Chondrocyte (in vitro differentiated cells): Measurements from ENCODE around the gene APP. TPM values are rescaled to one million over a fixed set of nuclear protein-coding genes. Genes with fewer than 3 reads are reported as not detected.
"Not testable (repeated sequence)": the region's sequence is repeated elsewhere in the genome, so short reads cannot be mapped to it uniquely, and the experiment has no call there.

ENCODE experiments used
- DNase-seq: peaks from one replicate; pipeline ENCODE4 v3.0.0; 2021; ENCODE audit warnings: mixed read lengths, low spot score
- H3K27ac Mint-ChIP-seq: one replicate; pipeline ENCODE4 v1.8.0; 2021; ENCODE audit warnings: mild to moderate bottlenecking, moderate library complexity, mixed read lengths; ENCODE audit not compliant: unreplicated experiment
- H3K27me3 Mint-ChIP-seq: 2 replicates; pipeline ENCODE4 v1.8.0; 2021; ENCODE audit warnings: low read depth, mixed read lengths
- H3K36me3 Mint-ChIP-seq: 2 replicates; pipeline ENCODE4 v1.8.0; 2021; ENCODE audit warnings: low read depth, mixed read lengths
- H3K4me1 Mint-ChIP-seq: 2 replicates; pipeline ENCODE4 v1.8.0; 2021; ENCODE audit warnings: low read depth, mild to moderate bottlenecking, mixed read lengths
- H3K4me3 Mint-ChIP-seq: one replicate; pipeline ENCODE4 v1.8.0; 2021; ENCODE audit warnings: mild to moderate bottlenecking, moderate library complexity, mixed read lengths; ENCODE audit not compliant: unreplicated experiment
- H3K9me3 Mint-ChIP-seq: 2 replicates; pipeline ENCODE4 v1.8.0; 2021; ENCODE audit warnings: low read depth, mixed read lengths
- CTCF ChIP-seq: fragments of 200-600 bp; sonication (generic); IDR thresholded peaks from 2 replicates; pipeline ENCODE4 v1.5.0; 2021; ENCODE audit warnings: antibody characterized with exemption, mild to moderate bottlenecking, moderate library complexity
- total RNA-seq: library from RNA; stranded (reverse); gene quantifications from 3 replicates; pipeline ENCODE4 v1.2.1, GENCODE V29; 2021

The APP gene
- total RNA-seq, 1 donor from 2014 or later: 442 TPM

GRCh38 chr21:26025536-26026512 is 144.7 kb downstream of the APP start:
- H3K9me3 Mint-ChIP-seq: no peaks in the 10 kb centered on the region
- H3K36me3 Mint-ChIP-seq: peaks cover 10% of the 10 kb centered on the region
- no peaks in the 10 kb centered on the region for H3K4me1 Mint-ChIP-seq
- no peaks in the 10 kb centered on the region for H3K27me3 Mint-ChIP-seq
- H3K27ac Mint-ChIP-seq: no peak overlapping the region
- no peak for TF ChIP-seq CTCF
- no peak for DNase-seq
- H3K4me3 Mint-ChIP-seq: no peak overlapping the region

DNA sequence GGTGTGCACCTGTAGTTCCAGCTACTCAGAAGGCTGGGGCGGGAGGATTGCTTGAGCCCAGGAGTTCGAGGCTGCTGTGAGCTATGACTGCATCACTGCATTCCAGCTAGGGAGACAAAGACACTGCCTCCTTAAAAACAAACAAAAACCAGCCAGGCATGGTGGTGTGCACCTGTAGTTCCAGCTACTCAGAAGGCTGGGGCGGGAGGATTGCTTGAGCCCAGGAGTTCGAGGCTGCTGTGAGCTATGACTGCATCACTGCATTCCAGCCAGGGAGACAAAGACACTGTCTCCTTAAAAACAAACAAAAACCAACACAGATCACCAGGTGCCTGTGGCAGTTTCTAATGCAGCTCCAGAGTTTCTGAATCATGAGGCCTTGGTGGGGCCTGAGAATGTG is 147.2 kb downstream of the APP start:
- H3K9me3 Mint-ChIP-seq, H3K27ac Mint-ChIP-seq, H3K27me3 Mint-ChIP-seq, H3K4me1 Mint-ChIP-seq, H3K4me3 Mint-ChIP-seq, DNase-seq, H3K36me3 Mint-ChIP-seq: not testable (repeated sequence)

DNA sequence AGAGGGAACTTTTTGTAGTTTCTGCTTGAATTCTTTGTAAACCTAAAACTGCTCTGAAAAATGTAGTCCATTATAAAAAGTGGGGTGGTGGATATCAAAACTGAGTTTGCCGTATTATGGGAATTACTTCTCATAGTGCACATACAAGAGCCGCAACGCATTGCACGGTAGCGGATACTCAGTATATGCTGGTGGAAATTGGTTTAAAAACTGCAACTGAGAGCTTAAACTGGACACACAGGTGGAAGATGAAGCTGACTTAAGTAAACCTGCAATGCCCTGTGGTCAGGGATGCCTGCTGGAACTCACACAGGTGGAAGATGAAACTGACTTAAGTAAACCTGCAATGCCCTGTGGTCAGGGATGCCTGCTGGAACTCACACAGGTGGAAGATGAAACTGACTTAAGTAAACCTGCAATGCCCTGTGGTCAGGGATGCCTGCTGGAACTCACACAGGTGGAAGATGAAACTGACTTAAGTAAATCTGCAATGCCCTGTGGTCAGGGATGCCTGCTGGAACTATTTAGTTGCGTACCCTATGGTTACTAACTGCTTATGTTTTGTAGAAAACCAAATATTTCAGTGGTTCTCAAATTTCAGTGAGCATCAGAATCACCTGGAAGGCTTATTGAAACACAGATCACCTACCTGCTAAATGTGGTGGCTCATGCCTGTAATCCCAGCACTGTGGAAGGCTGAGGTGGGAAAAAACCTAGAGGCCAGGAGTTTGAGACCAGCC is 147.8 kb downstream of the APP start:
- not testable (repeated sequence) for DNase-seq, H3K4me3 Mint-ChIP-seq, H3K36me3 Mint-ChIP-seq, H3K27me3 Mint-ChIP-seq, H3K4me1 Mint-ChIP-seq, H3K9me3 Mint-ChIP-seq, H3K27ac Mint-ChIP-seq

DNA sequence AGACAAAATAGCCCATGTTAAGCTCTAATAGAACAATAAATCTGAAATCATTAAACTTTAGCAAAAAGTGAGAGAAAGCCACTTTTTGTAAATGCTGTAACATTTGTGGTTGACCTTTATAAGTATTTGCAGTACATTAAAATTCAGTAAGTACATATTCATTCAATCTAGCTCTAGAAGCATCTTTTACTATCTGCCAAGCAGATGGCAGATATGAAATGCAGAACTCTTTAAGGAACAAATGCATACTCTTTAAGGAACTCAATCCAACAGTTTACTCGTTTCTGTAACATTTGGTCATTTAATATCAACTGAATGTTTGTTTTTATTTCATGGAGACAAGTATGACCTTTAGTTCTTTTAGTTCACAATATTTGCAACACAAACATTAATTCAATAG is 150.1 kb downstream of the APP start:
- Mint-ChIP-seq H3K4me1 (no peaks in the 10 kb centered on the region), H3K27ac (no peak overlapping the region), H3K9me3 (no peaks in the 10 kb centered on the region), H3K4me3 (no peak overlapping the region), H3K36me3 (peaks cover 10% of the 10 kb centered on the region), H3K27me3 (no peaks in the 10 kb centered on the region)
- DNase-seq: no peak
- no peak for TF ChIP-seq CTCF

DNA sequence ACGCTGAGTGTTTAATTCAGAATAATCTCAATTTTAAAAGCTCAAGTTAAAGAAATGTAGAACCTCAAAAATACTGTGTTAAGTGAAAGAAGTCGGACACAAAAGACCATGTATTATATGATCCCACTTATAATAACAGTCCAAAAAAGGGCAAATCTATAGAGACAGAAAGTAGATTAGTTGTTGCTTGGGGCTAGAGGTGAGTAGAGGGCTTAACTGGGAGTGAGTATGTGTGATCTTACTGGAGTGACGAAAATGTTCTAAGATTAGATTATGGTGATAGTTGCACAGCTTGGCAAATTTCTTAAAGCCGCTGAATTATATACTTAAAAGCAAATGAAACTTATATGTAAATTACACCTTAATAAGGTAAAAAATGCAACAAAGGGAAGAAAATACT is 150.5 kb downstream of the APP start:
- H3K4me1 Mint-ChIP-seq: no peaks in the 10 kb centered on the region
- H3K4me3 Mint-ChIP-seq: no peak overlapping the region
- DNase-seq: no peak
- H3K9me3 Mint-ChIP-seq: no peaks in the 10 kb centered on the region
- H3K27ac Mint-ChIP-seq: no peak overlapping the region
- peaks cover 10% of the 10 kb centered on the region for H3K36me3 Mint-ChIP-seq
- H3K27me3 Mint-ChIP-seq: no peaks in the 10 kb centered on the region
- no peak for TF ChIP-seq CTCF

- TF ChIP-seq CTCF: no peak
- Mint-ChIP-seq H3K4me3 (no peak overlapping the region), H3K36me3 (peaks cover 10% of the 10 kb centered on the region), H3K4me1 (no peaks in the 10 kb centered on the region), H3K27me3 (no peaks in the 10 kb centered on the region), H3K27ac (no peak overlapping the region), H3K9me3 (no peaks in the 10 kb centered on the region)
- DNase-seq: no peak
These were observed 151.3 kb downstream of the APP start for GRCh38 chr21:26019236-26019635.
